ENCODE data around the gene TOE1. TPM values are rescaled to one million over a fixed set of nuclear protein-coding genes. Genes with fewer than 3 reads are reported as not detected.

Gene TOE1
- total and polyA plus RNA-seq, 10 donors: 8.7 to 12.6 (median 11.6) TPM

DNA sequence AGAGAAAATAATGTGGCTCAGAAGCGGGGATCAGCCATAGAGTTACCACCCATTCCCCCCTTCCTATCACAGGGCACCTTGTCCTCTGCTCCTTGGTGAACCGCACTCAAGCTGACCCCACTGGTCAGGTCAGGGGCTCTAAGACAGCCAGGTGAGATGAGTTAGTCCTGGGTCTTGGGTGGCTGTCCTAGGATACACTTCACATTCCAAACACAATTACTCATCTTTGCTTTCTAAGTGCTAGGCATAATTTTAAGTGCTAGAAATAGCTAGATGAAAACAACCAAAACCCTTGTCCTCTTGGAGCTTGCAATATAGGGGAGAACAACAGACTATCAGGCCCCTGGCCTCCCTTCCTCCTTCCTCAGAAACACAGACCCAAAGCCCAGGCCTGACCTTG is 8.1 kb downstream of the TOE1 start:
- intact Hi-C loops (cut with DNase I; ENCODE audit: low total_unique reads): no loop called here
- Histone ChIP-seq H3K4me3 (no peak overlapping the region), H3K27ac (no peak overlapping the region), H3K36me3 (peaks cover 0 to 66% (median 25%) of the 10 kb centered on the region in 6 donors), H3K4me1 (peaks cover 0 to 8% (median under 1%) of the 10 kb centered on the region in 6 donors), H3K9me3 (no peaks in the 10 kb centered on the region), H3K27me3 (replicated peaks in 1 of 7) (no peaks in the 10 kb centered on the region)
- TF ChIP-seq POLR2AphosphoS5 (IDR thresholded peaks at IDR 0.05) (no peak), POLR2A (IDR thresholded peaks at IDR 0.05) (no peak)
- TF ChIP-seq, protein P1, sequence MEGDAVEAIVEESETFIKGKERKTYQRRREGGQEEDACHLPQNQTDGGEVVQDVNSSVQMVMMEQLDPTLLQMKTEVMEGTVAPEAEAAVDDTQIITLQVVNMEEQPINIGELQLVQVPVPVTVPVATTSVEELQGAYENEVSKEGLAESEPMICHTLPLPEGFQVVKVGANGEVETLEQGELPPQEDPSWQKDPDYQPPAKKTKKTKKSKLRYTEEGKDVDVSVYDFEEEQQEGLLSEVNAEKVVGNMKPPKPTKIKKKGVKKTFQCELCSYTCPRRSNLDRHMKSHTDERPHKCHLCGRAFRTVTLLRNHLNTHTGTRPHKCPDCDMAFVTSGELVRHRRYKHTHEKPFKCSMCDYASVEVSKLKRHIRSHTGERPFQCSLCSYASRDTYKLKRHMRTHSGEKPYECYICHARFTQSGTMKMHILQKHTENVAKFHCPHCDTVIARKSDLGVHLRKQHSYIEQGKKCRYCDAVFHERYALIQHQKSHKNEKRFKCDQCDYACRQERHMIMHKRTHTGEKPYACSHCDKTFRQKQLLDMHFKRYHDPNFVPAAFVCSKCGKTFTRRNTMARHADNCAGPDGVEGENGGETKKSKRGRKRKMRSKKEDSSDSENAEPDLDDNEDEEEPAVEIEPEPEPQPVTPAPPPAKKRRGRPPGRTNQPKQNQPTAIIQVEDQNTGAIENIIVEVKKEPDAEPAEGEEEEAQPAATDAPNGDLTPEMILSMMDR (IDR thresholded peaks at IDR 0.05 in 8 of 11, conservative IDR thresholded peaks at IDR 0.05 in 3 of 11): no peak
- 92 to 100% (median 97%) methylated on average over 2 of the region's 2 CpGs for WGBS, 5 donors
- DNase-seq: no peak

DNA sequence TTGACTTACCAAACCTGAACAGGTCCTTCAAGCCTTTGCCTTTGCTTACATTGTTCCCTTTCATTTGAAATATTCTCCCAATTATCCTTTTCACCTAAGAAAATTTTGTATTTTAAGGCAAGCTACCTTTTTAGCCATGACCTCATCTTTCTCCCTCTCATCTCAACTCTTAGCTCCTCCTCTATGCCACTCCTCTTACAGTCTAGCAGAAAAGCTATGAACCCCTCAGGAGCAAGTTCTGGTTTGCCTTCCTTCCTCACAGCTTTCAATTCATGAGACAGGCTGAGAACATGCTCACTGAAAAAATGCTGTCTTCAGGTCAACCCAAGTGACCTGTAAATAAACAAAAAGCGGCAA is 8.6 kb downstream of the TOE1 start:
- no peak for DNase-seq
- Histone ChIP-seq H3K27me3 (replicated peaks in 1 of 7) (no peaks in the 10 kb centered on the region), H3K27ac (peak overlapping the region in 1 of 8 donors; percentile 10), H3K4me1 (peaks cover 0 to 2% (median 0%) of the 10 kb centered on the region in 6 donors), H3K4me3 (no peak overlapping the region), H3K9me3 (no peaks in the 10 kb centered on the region), H3K36me3 (peaks cover 0 to 66% (median 19%) of the 10 kb centered on the region in 6 donors)
- intact Hi-C loops (cut with DNase I; ENCODE audit: low total_unique reads): no loop called here
- 39 to 87% (median 74%) methylated on average over 1 of the region's 1 CpG for WGBS, 5 donors
- TF ChIP-seq POLR2A (IDR thresholded peaks at IDR 0.05): no peak
- TF ChIP-seq, protein P1 (IDR thresholded peaks at IDR 0.05 in 8 of 11, conservative IDR thresholded peaks at IDR 0.05 in 3 of 11): no peak
- no peak for TF ChIP-seq POLR2AphosphoS5 (IDR thresholded peaks at IDR 0.05)

DNA sequence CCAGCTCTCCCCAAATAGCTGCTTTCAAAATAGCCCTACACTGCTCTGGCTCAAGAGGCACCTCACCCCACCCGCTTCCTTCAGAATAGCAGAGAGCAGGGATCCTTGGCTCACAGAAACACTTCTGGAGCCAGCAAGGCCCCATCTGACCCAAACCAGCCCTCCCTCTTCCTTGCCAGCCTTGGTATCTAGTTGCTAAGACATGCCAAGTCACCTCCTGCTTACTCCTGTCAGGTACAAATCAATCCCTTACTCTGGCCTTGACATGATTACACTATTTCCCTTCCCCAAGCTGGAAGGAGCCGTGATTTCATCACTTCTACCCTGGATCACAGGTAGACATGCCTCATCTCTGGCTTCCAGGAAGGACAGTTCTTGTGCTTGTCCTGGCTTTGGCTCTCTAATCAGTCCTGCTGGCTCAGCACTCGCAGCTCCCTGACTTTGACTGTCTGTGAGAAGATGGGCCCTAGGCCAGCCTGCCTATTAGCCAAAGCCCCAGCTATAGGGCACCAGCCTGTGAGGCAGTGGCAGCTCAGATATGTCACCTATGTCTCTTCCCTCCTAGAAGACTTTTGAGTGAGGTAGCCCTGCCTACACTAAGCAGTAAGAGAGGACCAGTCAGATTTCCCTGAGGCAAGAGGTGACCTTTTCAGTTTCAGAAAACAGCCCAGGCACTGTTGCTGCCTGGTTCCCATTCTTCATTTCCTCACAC is 9.2 kb downstream of the TOE1 start:
- no peak for DNase-seq
- Histone ChIP-seq H3K36me3 (peaks cover 0 to 66% (median 14%) of the 10 kb centered on the region in 6 donors), H3K9me3 (no peaks in the 10 kb centered on the region), H3K27ac (peak overlapping the region in 1 of 8 donors; percentile 10), H3K4me3 (no peak overlapping the region), H3K27me3 (replicated peaks in 1 of 7) (no peaks in the 10 kb centered on the region), H3K4me1 (no peaks in the 10 kb centered on the region)
- TF ChIP-seq POLR2A (IDR thresholded peaks at IDR 0.05) (no peak), POLR2AphosphoS5 (IDR thresholded peaks at IDR 0.05) (no peak)
- TF ChIP-seq, protein P1 (IDR thresholded peaks at IDR 0.05 in 8 of 11, conservative IDR thresholded peaks at IDR 0.05 in 3 of 11): no peak
- intact Hi-C loops (cut with DNase I; ENCODE audit: low total_unique reads): no loop called here
- 58 to 91% (median 79%) methylated on average over 3 of the region's 3 CpGs for WGBS, 5 donors

DNA sequence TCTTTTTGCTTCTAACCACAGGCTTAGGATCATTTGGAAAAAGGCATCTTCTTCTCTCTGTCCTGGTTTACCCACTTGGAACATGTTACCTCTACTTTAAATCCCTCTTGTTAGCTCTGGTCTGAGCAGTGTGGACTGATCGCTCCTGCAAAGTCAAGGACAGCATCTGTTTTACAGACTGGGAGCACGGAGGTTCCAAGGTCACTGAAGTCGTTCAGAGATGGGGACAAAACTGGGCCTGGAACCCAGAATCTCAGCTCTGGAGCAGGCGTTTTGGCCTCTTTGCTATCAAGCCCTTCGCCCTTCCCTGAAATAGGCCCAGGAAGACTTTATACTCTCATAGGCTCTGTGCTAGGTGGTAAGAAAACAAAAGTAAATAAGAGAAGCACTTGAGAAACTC is 11.5 kb downstream of the TOE1 start:
- DNase-seq: no peak
- peaks cover 0 to 51% (median 2%) of the 10 kb centered on the region in 6 donors for H3K36me3 ChIP-seq
- intact Hi-C loops (cut with DNase I; ENCODE audit: low total_unique reads): loop anchor here (10.0 kb wide), 1 partner anchor 223 kb away; no protein-coding TSS in a partner anchor
- H3K9me3 ChIP-seq: no peaks in the 10 kb centered on the region
- no peaks in the 10 kb centered on the region for H3K4me1 ChIP-seq
- H3K27ac ChIP-seq: no peak overlapping the region
- H3K4me3 ChIP-seq: no peak overlapping the region
- 75 to 87% (median 85%) methylated on average over 5 of the region's 5 CpGs for WGBS, 5 donors
- H3K27me3 ChIP-seq (replicated peaks in 1 of 7): no peaks in the 10 kb centered on the region
- no peak for TF ChIP-seq POLR2A (IDR thresholded peaks at IDR 0.05)
- TF ChIP-seq, protein P1 (IDR thresholded peaks at IDR 0.05 in 8 of 11, conservative IDR thresholded peaks at IDR 0.05 in 3 of 11): no peak
